HEK293 (cell line): Measurements from ENCODE around the gene NLGN1.

ENCODE experiments used
- CTCF ChIA-PET: fragments of 350-600 bp; formaldehyde crosslinking; extraction: SDS; loops from one replicate; lab custom pipeline; 2021; ENCODE audit warnings: antibody characterized with exemption; lab: Yijun Ruan, JAX
- POLR2A ChIA-PET: fragments of 300-600 bp; formaldehyde crosslinking; extraction: SDS; loops from one replicate; lab custom pipeline; 2020; ENCODE audit warnings: antibody characterized with exemption, inconsistent platforms; lab: Yijun Ruan, JAX
- H3K27ac ChIP-seq: fragments of 200-500 bp; sonication (Bioruptor generic); 2 replicates; pipeline ENCODE4 v1.5.1; 2014; ENCODE audit warnings: low read depth, low read length, control low read depth, inconsistent platforms; ENCODE audit errors: extremely low read depth
- H3K36me3 ChIP-seq, 2 experiments: fragments of 200-500 bp in 1 of 2; sonication (Bioruptor generic) in 1 of 2; 1 replicate in 1 of 2; 2 replicates in 1 of 2; pipeline ENCODE4 v1.5.1; 2014 to 2017; ENCODE audit warnings: inconsistent platforms in 2 of 2, low read length in 2 of 2; ENCODE audit not compliant: control insufficient read depth in 2 of 2, insufficient read depth in 1 of 2
- H3K4me1 ChIP-seq: fragments of 200-500 bp; sonication (Bioruptor generic); 2 replicates; pipeline ENCODE4 v1.5.1; 2014; ENCODE audit warnings: mild to moderate bottlenecking, low read length, inconsistent platforms; ENCODE audit not compliant: control insufficient read depth, insufficient read depth
- H3K4me3 ChIP-seq: 2 replicates; pipeline ENCODE4 v1.5.1; 2011; ENCODE audit warnings: low read depth, mild to moderate bottlenecking, control low read depth, low read length, moderate library complexity
- H3K9me3 ChIP-seq: fragments of 200-500 bp; sonication (Bioruptor generic); 2 replicates; pipeline ENCODE4 v1.5.1; 2014; ENCODE audit warnings: low read depth, low read length, inconsistent platforms; ENCODE audit not compliant: control insufficient read depth, insufficient read depth
- GFI1B ChIP-seq: fragments of 450-650 bp; formaldehyde crosslinking; IDR thresholded peaks from 2 replicates; pipeline ENCODE4 v1.5.1; 2016; ENCODE audit warnings: missing biosample characterization, missing genetic modification characterization
- GLIS2 ChIP-seq: fragments of 450-650 bp; formaldehyde crosslinking; IDR thresholded peaks from 2 replicates; pipeline ENCODE4 v1.5.1; 2016; ENCODE audit warnings: missing biosample characterization, missing genetic modification characterization
- IKZF3 ChIP-seq: fragments of 450-650 bp; IDR thresholded peaks from 2 replicates; pipeline ENCODE4 v1.5.0; 2018; ENCODE audit warnings: missing biosample characterization, mild to moderate bottlenecking, missing genetic modification characterization, moderate library complexity
- MYNN ChIP-seq: fragments of 450-650 bp; formaldehyde crosslinking; IDR thresholded peaks from 2 replicates; pipeline ENCODE4 v1.5.1; 2016; ENCODE audit warnings: missing biosample characterization, missing genetic modification characterization, borderline replicate concordance
- MZF1 ChIP-seq: fragments of 450-650 bp; formaldehyde crosslinking; IDR thresholded peaks from 2 replicates; pipeline ENCODE4 v1.5.1; 2017; ENCODE audit warnings: missing biosample characterization, missing genetic modification characterization, borderline replicate concordance
- OSR2 ChIP-seq: fragments of 450-650 bp; formaldehyde crosslinking; IDR thresholded peaks from 2 replicates; pipeline ENCODE4 v1.5.1; 2016; ENCODE audit warnings: missing biosample characterization, missing genetic modification characterization
- PRDM1 ChIP-seq: fragments of 450-650 bp; formaldehyde crosslinking; IDR thresholded peaks from 2 replicates; pipeline ENCODE4; 2016; ENCODE audit warnings: missing biosample characterization, missing genetic modification characterization
- REST ChIP-seq: fragments of 450-650 bp; formaldehyde crosslinking; IDR thresholded peaks from 2 replicates; pipeline ENCODE4 v1.5.1; 2016; ENCODE audit warnings: missing biosample characterization, missing genetic modification characterization
- ZBTB10 ChIP-seq: fragments of 450-650 bp; formaldehyde crosslinking; IDR thresholded peaks from 2 replicates; pipeline ENCODE4 v1.5.1; 2016; ENCODE audit warnings: missing biosample characterization, missing genetic modification characterization
- ZBTB17 ChIP-seq: fragments of 450-650 bp; formaldehyde crosslinking; IDR thresholded peaks from 2 replicates; pipeline ENCODE4 v1.5.1; 2016; ENCODE audit warnings: missing biosample characterization, missing genetic modification characterization
- ZBTB26 ChIP-seq: fragments of 450-650 bp; formaldehyde crosslinking; optimal IDR thresholded peaks from 2 replicates; pipeline ENCODE3; 2016; ENCODE audit warnings: missing biosample characterization, mild to moderate bottlenecking, missing genetic modification characterization
- ZBTB48 ChIP-seq: fragments of 450-650 bp; formaldehyde crosslinking; IDR thresholded peaks from 2 replicates; pipeline ENCODE4 v1.5.1; 2016; ENCODE audit warnings: missing biosample characterization, missing genetic modification characterization
- ZEB2 ChIP-seq: fragments of 450-650 bp; formaldehyde crosslinking; IDR thresholded peaks from 2 replicates; pipeline ENCODE4 v1.5.1; 2016; ENCODE audit warnings: missing biosample characterization, missing genetic modification characterization
- ZNF114 ChIP-seq: fragments of 450-650 bp; formaldehyde crosslinking; IDR thresholded peaks from 2 replicates; pipeline ENCODE4 v1.5.0; 2017; ENCODE audit warnings: missing biosample characterization, missing genetic modification characterization
- ZNF274 ChIP-seq, 2 experiments: fragments of 200-500 bp in 1 of 2; fragments of 450-650 bp in 1 of 2; sonication (Bioruptor generic) in 1 of 2; formaldehyde crosslinking in 1 of 2; IDR thresholded peaks; 2 replicates each; pipeline versions ENCODE4 v1.5.1 to v1.6.1; 2014 to 2016; ENCODE audit warnings: borderline replicate concordance in 1 of 2, inconsistent platforms in 1 of 2, low read length in 1 of 2, missing biosample characterization in 1 of 2, missing genetic modification characterization in 1 of 2
- ZNF335 ChIP-seq: fragments of 450-650 bp; formaldehyde crosslinking; conservative IDR thresholded peaks from 2 replicates; pipeline ENCODE4 v1.5.1; 2016; ENCODE audit warnings: missing biosample characterization, missing genetic modification characterization
- ZNF341 ChIP-seq: fragments of 450-650 bp; formaldehyde crosslinking; IDR thresholded peaks from 2 replicates; pipeline ENCODE4; 2016; ENCODE audit warnings: low read depth, missing biosample characterization, missing genetic modification characterization
- ZNF366 ChIP-seq: fragments of 450-650 bp; formaldehyde crosslinking; conservative IDR thresholded peaks from 2 replicates; pipeline ENCODE4 v1.5.1; 2016; ENCODE audit warnings: missing biosample characterization, missing genetic modification characterization
- ZNF48 ChIP-seq: fragments of 450-650 bp; formaldehyde crosslinking; IDR thresholded peaks from 2 replicates; pipeline ENCODE4 v1.5.1; 2016; ENCODE audit warnings: missing biosample characterization, missing genetic modification characterization
- ZNF521 ChIP-seq: fragments of 450-650 bp; formaldehyde crosslinking; IDR thresholded peaks from 2 replicates; pipeline ENCODE4 v1.5.1; 2017; ENCODE audit warnings: missing biosample characterization, mild to moderate bottlenecking, missing genetic modification characterization
- ZNF623 ChIP-seq: fragments of 450-650 bp; formaldehyde crosslinking; IDR thresholded peaks from 2 replicates; pipeline ENCODE4 v1.5.1; 2016; ENCODE audit warnings: missing biosample characterization, missing genetic modification characterization
- ZNF645 ChIP-seq: fragments of 450-650 bp; formaldehyde crosslinking; IDR thresholded peaks from 2 replicates; pipeline ENCODE4; 2016; ENCODE audit warnings: missing biosample characterization, missing genetic modification characterization
- ZNF701 ChIP-seq: fragments of 450-650 bp; formaldehyde crosslinking; IDR thresholded peaks from 2 replicates; pipeline ENCODE4 v1.5.1; 2016; ENCODE audit warnings: missing biosample characterization, missing genetic modification characterization
- ZNF777 ChIP-seq: fragments of 450-650 bp; formaldehyde crosslinking; IDR thresholded peaks from 2 replicates; pipeline ENCODE4 v1.5.1; 2017; ENCODE audit warnings: missing biosample characterization, missing genetic modification characterization, borderline replicate concordance
- ZSCAN18 ChIP-seq: fragments of 450-650 bp; formaldehyde crosslinking; IDR thresholded peaks from 2 replicates; pipeline ENCODE4 v1.5.1; 2016; ENCODE audit warnings: missing biosample characterization, missing genetic modification characterization
- ZSCAN30 ChIP-seq: fragments of 450-650 bp; IDR thresholded peaks from 2 replicates; pipeline ENCODE4 v1.5.1; 2018; ENCODE audit warnings: missing biosample characterization, mild to moderate bottlenecking, missing genetic modification characterization, moderate library complexity

Gene NLGN1

GRCh38 chr3:173584838-173585831, 187.6 kb downstream of the NLGN1 start:
- H3K27ac ChIP-seq: peak overlapping the region; percentile 72
- no peaks in the 10 kb centered on the region for H3K9me3 ChIP-seq
- POLR2A ChIA-PET: no interaction called here
- CTCF ChIA-PET: interaction anchor here (0.5 to 0.8 kb wide), 4 partner anchors 12 to 449 kb away, joined by 3 to 5 read pairs (median 4); no protein-coding TSS in a partner anchor
- H3K4me1 ChIP-seq: peaks cover 3% of the 10 kb centered on the region; the same call in 1 of the 2 replicates
- H3K36me3 ChIP-seq: no peaks in the 10 kb centered on the region
- peak overlapping the region; percentile 61 for H3K4me3 ChIP-seq
- TF ChIP-seq ZSCAN30 (tag by site-specific recombination) (peak; percentile 82), ZBTB26 (tag by site-specific recombination) (peak; percentile 33), ZNF114 (no peak), ZNF701 (tag by site-specific recombination) (no peak), REST (tag by site-specific recombination) (peak; percentile 24; the same call in 1 of the 2 replicates), GLIS2 (tag by site-specific recombination) (peak; percentile 40; the same call in 1 of the 2 replicates), ZNF521 (no peak), ZBTB10 (tag by site-specific recombination) (no peak), IKZF3 (tag by site-specific recombination) (peak; percentile 69; the same call in 1 of the 2 replicates), OSR2 (tag by site-specific recombination) (no peak), ZNF274 (IDR thresholded peaks at IDR 0.05; ENCODE audit: low read length) (no peak), ZNF274 (tag by site-specific recombination; IDR thresholded peaks at IDR 0.05; ENCODE audit: borderline replicate concordance) (no peak), ZBTB17 (tag by site-specific recombination) (peak; percentile 67), MZF1 (tag by site-specific recombination) (peak; percentile 98), ZNF777 (peak; percentile 24; the same call in 1 of the 2 replicates), ZNF366 (tag by site-specific recombination) (0 out of 2 replicates have a peak, but pooled peaks have one; percentile 17), ZNF335 (tag by site-specific recombination) (peak; percentile 5), ZSCAN18 (tag by site-specific recombination) (no peak), ZEB2 (no peak), PRDM1 (tag by site-specific recombination) (peak; percentile 95), ZNF623 (tag by site-specific recombination) (no peak), ZBTB48 (tag by site-specific recombination) (peak; percentile 79), ZNF341 (tag by site-specific recombination) (peak; percentile 91), GFI1B (no peak), MYNN (tag by site-specific recombination) (peak; percentile 99), ZNF645 (tag by site-specific recombination) (no peak), ZNF48 (tag by site-specific recombination) (no peak)
